Esophagus squamous epithelium (tissue), 5 donors: ENCODE results near the gene FAM171A1. TPM values are rescaled to one million over a fixed set of nuclear protein-coding genes. Genes with fewer than 3 reads are reported as not detected.

Experiments used
- DNase-seq: peaks from one replicate; lab custom pipeline; 2025; lab: John Stamatoyannopoulos, UW
- H3K27ac ChIP-seq, 4 donors: fragments of 200-600 bp; sonication (generic); one replicate each; pipeline ENCODE4 v1.5.1; 2016 to 2019; ENCODE audit warnings: mild to moderate bottlenecking in 1 of 4
- H3K27me3 ChIP-seq, 4 donors: fragments of 200-600 bp; sonication (generic); 1 replicate in 3 of 4; 2 replicates in 1 of 4; pipeline versions ENCODE4 v1.5.1 to v1.6.0; 2017 to 2021; ENCODE audit warnings: antibody characterized with exemption in 1 of 4
- H3K36me3 ChIP-seq, 3 donors: fragments of 200-600 bp; sonication (generic); one replicate each; pipeline ENCODE4 v1.5.1; 2016 to 2019
- H3K4me1 ChIP-seq, 3 donors: fragments of 200-600 bp; sonication (generic); one replicate each; pipeline ENCODE4 v1.5.1; 2017 to 2019
- H3K4me3 ChIP-seq, 4 donors: fragments of 200-600 bp; sonication (generic); 1 replicate in 3 of 4; 2 replicates in 1 of 4; pipeline ENCODE4 v1.5.1; 2016 to 2019; ENCODE audit warnings: mild to moderate bottlenecking in 2 of 4, moderate library complexity in 1 of 4
- H3K9me3 ChIP-seq, 3 donors: fragments of 200-600 bp; sonication (generic); one replicate each; pipeline ENCODE4 v1.5.1; 2016 to 2019
- CTCF ChIP-seq, 6 experiments: fragments of 450-650 bp in 4 of 6; fragments of 200-600 bp in 2 of 6; sonication (generic) in 2 of 6; IDR thresholded peaks; one replicate each; pipeline ENCODE4 v1.5.1; 2016 to 2019; ENCODE audit warnings: antibody characterized with exemption in 6 of 6, mild to moderate bottlenecking in 4 of 6, moderate library complexity in 4 of 6
- POLR2A ChIP-seq, 4 donors: fragments of 450-650 bp; IDR thresholded peaks; one replicate each; pipeline ENCODE4 v1.6.1; 2017; ENCODE audit warnings: antibody characterized with exemption in 4 of 4, mild to moderate bottlenecking in 4 of 4, moderate library complexity in 3 of 4
- WGBS, 2 donors: methylation state at CpG; one replicate each; pipeline ENCODE4 v1.1.5; 2018; 5-methylcytosine and 5-hydroxymethylcytosine counted together
- intact Hi-C: fragments of 100-400 bp; cut with DNase I; formaldehyde crosslinking; loops from one replicate; pipeline ENCODE4 v1.15.0; 2022
- total RNA-seq, 4 donors: library from RNA; depleted of rRNA; stranded (reverse); fragments of >200 nt; gene quantifications; one replicate each; pipeline ENCODE4 v1.1.0, GENCODE V29; 2016
- donor health status: DM: yes; HTN: yes; CAD: no.

FAM171A1 gene
- total RNA-seq, 4 donors from 2014 or later: 3.8 to 10.9 (median 5.3) TPM

- Histone ChIP-seq H3K4me1 (peaks cover 0 to 9% (median 5%) of the 10 kb centered on the region in 3 donors), H3K4me3 (no peak overlapping the region), H3K27me3 (no peaks in the 10 kb centered on the region), H3K36me3 (no peaks in the 10 kb centered on the region), H3K9me3 (no peaks in the 10 kb centered on the region), H3K27ac (no peak overlapping the region)
- DNase-seq: no peak
- WGBS, 2 donors: 75 to 79% methylated on average over 2 of the region's 2 CpGs
- intact Hi-C loops: no loop called here
- TF ChIP-seq CTCF (IDR thresholded peaks at IDR 0.05) (no peak), POLR2A (IDR thresholded peaks at IDR 0.05) (no peak)
These were observed 70.9 kb downstream of the FAM171A1 start for GRCh38 chr10:15300145-15300544.

GRCh38 chr10:15296701-15297100 is 74.4 kb downstream of the FAM171A1 start:
- Histone ChIP-seq H3K27ac (no peak overlapping the region), H3K9me3 (no peaks in the 10 kb centered on the region), H3K36me3 (no peaks in the 10 kb centered on the region), H3K4me3 (no peak overlapping the region), H3K4me1 (peaks cover 0 to 24% (median 6%) of the 10 kb centered on the region in 3 donors), H3K27me3 (no peaks in the 10 kb centered on the region)
- WGBS, 2 donors: 75 to 79% methylated on average over 6 of the region's 6 CpGs
- DNase-seq: no peak
- intact Hi-C loops: no loop called here
- no peak for TF ChIP-seq POLR2A (IDR thresholded peaks at IDR 0.05)
- TF ChIP-seq CTCF (IDR thresholded peaks at IDR 0.05): no peak

- Histone ChIP-seq H3K4me3 (no peak overlapping the region), H3K4me1 (peaks cover 0 to 24% (median 6%) of the 10 kb centered on the region in 3 donors), H3K27ac (no peak overlapping the region), H3K9me3 (no peaks in the 10 kb centered on the region), H3K36me3 (no peaks in the 10 kb centered on the region), H3K27me3 (no peaks in the 10 kb centered on the region)
- 82 to 83% methylated on average over 5 of the region's 5 CpGs for WGBS, 2 donors
- intact Hi-C loops: no loop called here
- no peak for TF ChIP-seq CTCF (IDR thresholded peaks at IDR 0.05)
- no peak for TF ChIP-seq POLR2A (IDR thresholded peaks at IDR 0.05)
- DNase-seq: no peak
These were observed 75.4 kb downstream of the FAM171A1 start for GRCh38 chr10:15295537-15296325.

GRCh38 chr10:15293862-15294842 is 76.9 kb downstream of the FAM171A1 start:
- intact Hi-C loops: no loop called here
- 66 to 67% methylated on average over 12 to 13 of the region's 13 CpGs for WGBS, 2 donors
- H3K27ac ChIP-seq: no peak overlapping the region

More at GRCh38 chr10:15293862-15294842, 76.9 kb downstream of the FAM171A1 start:
- TF ChIP-seq POLR2A (IDR thresholded peaks at IDR 0.05) (no peak), CTCF (IDR thresholded peaks at IDR 0.05) (no peak)
- DNase-seq: no peak
- Histone ChIP-seq H3K4me3 (no peak overlapping the region), H3K9me3 (no peaks in the 10 kb centered on the region), H3K27me3 (no peaks in the 10 kb centered on the region), H3K36me3 (no peaks in the 10 kb centered on the region), H3K4me1 (peaks cover 0 to 24% (median 6%) of the 10 kb centered on the region in 3 donors)
